Frontal cortex (tissue), 4 donors: ENCODE results near the gene L1TD1. TPM values are rescaled to one million over a fixed set of nuclear protein-coding genes. Genes with fewer than 3 reads are reported as not detected.
"Not testable (repeated sequence)": the region's sequence is repeated elsewhere in the genome, so short reads cannot be mapped to it uniquely, and the experiment has no call there.

Experiments used
- DNase-seq, 2 donors: peaks; one replicate each; pipeline ENCODE4 v3.0.0; 2012; ENCODE audit warnings: low spot score in 2 of 2
- FAIRE-seq: peaks from 2 replicates; lab custom pipeline; 2012; peaks lifted over from hg19 to GRCh38; lab: Jason Lieb, UNC
- total RNA-seq: library from RNA; depleted of rRNA; stranded (reverse); fragments of >200 nt; gene quantifications from one replicate; pipeline ENCODE4 v1.2.3, GENCODE V29; 2014
- donor health status: control.
- donor health status: control.
- donor health status: control.

The L1TD1 gene
- total RNA-seq = 0.41 TPM

GRCh38 chr1:62194651-62195544 lies at the start of gene L1TD1:
Gene L1TD1 (plus strand): TSS chr1:62194849. CDS start chr1:62206629, 11,780 bp downstream.
- no peak for FAIRE-seq

GRCh38 chr1:62159940-62160348 lies 34.7 kb upstream of the L1TD1 start:
- DNase-seq (no peak), FAIRE-seq (no peak)

More at GRCh38 chr1:62194651-62195544, at the start of gene L1TD1:
- peak in 1 of 2 donors; percentile 12 for DNase-seq

GRCh38 chr1:62161711-62162110 lies 32.9 kb upstream of the L1TD1 start:
- no peak for DNase-seq
- FAIRE-seq = no peak

GRCh38 chr1:62170380-62170779 lies 24.3 kb upstream of the L1TD1 start:
- not testable (repeated sequence) for DNase-seq, FAIRE-seq

GRCh38 chr1:62175568-62176179 lies 19.0 kb upstream of the L1TD1 start:
- FAIRE-seq = no peak
- DNase-seq = no peak

- FAIRE-seq (no peak), DNase-seq (no peak)
Observed at GRCh38 chr1:62176597-62177312, 17.9 kb upstream of the L1TD1 start.

GRCh38 chr1:62177621-62178020 lies 17.0 kb upstream of the L1TD1 start:
- FAIRE-seq = no peak
- DNase-seq = no peak

GRCh38 chr1:62178372-62178771 lies 16.3 kb upstream of the L1TD1 start:
- FAIRE-seq (no peak), DNase-seq (no peak)

- DNase-seq, FAIRE-seq: not testable (repeated sequence)
Observed at GRCh38 chr1:62180054-62180453, 14.6 kb upstream of the L1TD1 start.

- DNase-seq (no peak), FAIRE-seq (no peak)
Observed at GRCh38 chr1:62180639-62181038, 14.0 kb upstream of the L1TD1 start.

- DNase-seq = no peak
Observed at GRCh38 chr1:62181532-62181931, 13.1 kb upstream of the L1TD1 start.

GRCh38 chr1:62182157-62182556 lies 12.5 kb upstream of the L1TD1 start:
- FAIRE-seq = not testable (repeated sequence)

More at GRCh38 chr1:62181532-62181931, 13.1 kb upstream of the L1TD1 start:
- FAIRE-seq = no peak

GRCh38 chr1:62183164-62184020 lies 11.3 kb upstream of the L1TD1 start:
- DNase-seq = not testable (repeated sequence)

More at GRCh38 chr1:62182157-62182556, 12.5 kb upstream of the L1TD1 start:
- DNase-seq = not testable (repeated sequence)

GRCh38 chr1:62184336-62184735 lies 10.3 kb upstream of the L1TD1 start:
- FAIRE-seq (no peak), DNase-seq (no peak)

More at GRCh38 chr1:62183164-62184020, 11.3 kb upstream of the L1TD1 start:
- FAIRE-seq = not testable (repeated sequence)

- not testable (repeated sequence) for FAIRE-seq, DNase-seq
Observed at GRCh38 chr1:62185233-62185632, 9.4 kb upstream of the L1TD1 start.

GRCh38 chr1:62185677-62186076 lies 9.0 kb upstream of the L1TD1 start:
- FAIRE-seq = no peak
- DNase-seq = no peak

- DNase-seq (no peak), FAIRE-seq (no peak)
Observed at GRCh38 chr1:62187548-62187947, 7.1 kb upstream of the L1TD1 start.

- no peak for DNase-seq
- no peak for FAIRE-seq
Observed at GRCh38 chr1:62188111-62188510, 6.5 kb upstream of the L1TD1 start.

- FAIRE-seq (no peak), DNase-seq (no peak)
Observed at GRCh38 chr1:62196086-62196690, 1.5 kb downstream of the L1TD1 start.
